ENCODE data around the gene ZFC3H1.

- TF ChIP-seq CTCF (IDR thresholded peaks at IDR 0.05) (no peak), POLR2A (IDR thresholded peaks at IDR 0.05) (no peak)
These were observed 39.6 kb upstream of the ZFC3H1 start for GRCh38 chr12:71703206-71703605.
